HG03280 (cell line): ENCODE measurements around the gene ZDHHC18.
"Not testable (repeated sequence)": the region's sequence is repeated elsewhere in the genome, so short reads cannot be mapped to it uniquely, and the experiment has no call there.

Experiments used
- ATAC-seq: cut with Tn5 transposase; IDR thresholded peaks from one replicate; pipeline ENCODE4 v1.9.1; 2021; ENCODE audit warnings: mild to moderate bottlenecking, moderate library complexity; ENCODE audit not compliant: unreplicated experiment

The ZDHHC18 gene

GRCh38 chr1:26790551-26790953 lies 35.9 kb upstream of the ZDHHC18 start:
- no peak for ATAC-seq

- no peak for ATAC-seq
Observed at GRCh38 chr1:26791148-26791547, 35.3 kb upstream of the ZDHHC18 start.

- no peak for ATAC-seq
Observed at GRCh38 chr1:26791626-26792025, 34.9 kb upstream of the ZDHHC18 start.

- no peak for ATAC-seq
Observed at GRCh38 chr1:26792924-26793323, 33.6 kb upstream of the ZDHHC18 start.

- no peak for ATAC-seq
Observed at GRCh38 chr1:26794391-26794790, 32.1 kb upstream of the ZDHHC18 start.

GRCh38 chr1:26797627-26798026 lies 28.9 kb upstream of the ZDHHC18 start:
- ATAC-seq: no peak

- no peak for ATAC-seq
Observed at GRCh38 chr1:26799479-26800142, 26.9 kb upstream of the ZDHHC18 start.

- not testable (repeated sequence) for ATAC-seq
Observed at GRCh38 chr1:26803932-26804331, 22.6 kb upstream of the ZDHHC18 start.

GRCh38 chr1:26810105-26810504 lies 16.4 kb upstream of the ZDHHC18 start:
- not testable (repeated sequence) for ATAC-seq

GRCh38 chr1:26811057-26811456 lies 15.4 kb upstream of the ZDHHC18 start:
- no peak for ATAC-seq

GRCh38 chr1:26811708-26812107 lies 14.8 kb upstream of the ZDHHC18 start:
- no peak for ATAC-seq

GRCh38 chr1:26814377-26814776 lies 12.1 kb upstream of the ZDHHC18 start:
- ATAC-seq: no peak

GRCh38 chr1:26814893-26815292 lies 11.6 kb upstream of the ZDHHC18 start:
- no peak for ATAC-seq

- ATAC-seq: peak; percentile 92
Observed at GRCh38 chr1:26820784-26821269, 5.7 kb upstream of the ZDHHC18 start.

GRCh38 chr1:26822737-26823395 lies 3.6 kb upstream of the ZDHHC18 start:
- ATAC-seq: no peak

GRCh38 chr1:26824731-26825130 lies 1.8 kb upstream of the ZDHHC18 start:
- ATAC-seq: no peak

GRCh38 chr1:26827106-26827604 lies 667 bp downstream of the ZDHHC18 start:
- no peak for ATAC-seq

- ATAC-seq: no peak
Observed at GRCh38 chr1:26827663-26828062, 1.2 kb downstream of the ZDHHC18 start.

- no peak for ATAC-seq
Observed at GRCh38 chr1:26828411-26828991, 2.0 kb downstream of the ZDHHC18 start.

- no peak for ATAC-seq
Observed at GRCh38 chr1:26829184-26829911, 2.9 kb downstream of the ZDHHC18 start.

- no peak for ATAC-seq
Observed at GRCh38 chr1:26831059-26831458, 4.6 kb downstream of the ZDHHC18 start.
